Globus pallidus (tissue), 1 donor: ENCODE data around the gene MED15.
"Not testable (repeated sequence)": the region's sequence is repeated elsewhere in the genome, so short reads cannot be mapped to it uniquely, and the experiment has no call there.

ENCODE experiments used
- DNase-seq: peaks from one replicate; pipeline ENCODE4 v3.0.0-alpha.2; 2015; ENCODE audit warnings: low spot score

Gene MED15

GRCh38 chr22:20584029-20584871, 76.8 kb downstream of the MED15 start:
- DNase-seq = no peak

- no peak for DNase-seq
These were observed 77.6 kb downstream of the MED15 start for GRCh38 chr22:20584872-20585638.

- no peak for DNase-seq
These were observed 78.4 kb downstream of the MED15 start for GRCh38 chr22:20585639-20586402.

GRCh38 chr22:20586403-20586745, 79.0 kb downstream of the MED15 start:
- no peak for DNase-seq

- DNase-seq = no peak
These were observed 80.0 kb downstream of the MED15 start for GRCh38 chr22:20587206-20587958.

GRCh38 chr22:20588092-20588842, 80.9 kb downstream of the MED15 start:
- no peak for DNase-seq

GRCh38 chr22:20588843-20589581, 81.6 kb downstream of the MED15 start:
- DNase-seq = no peak

GRCh38 chr22:20589614-20590476, 82.4 kb downstream of the MED15 start:
- DNase-seq = no peak

- no peak for DNase-seq
These were observed 83.3 kb downstream of the MED15 start for GRCh38 chr22:20590477-20591294.

- no peak for DNase-seq
These were observed 83.9 kb downstream of the MED15 start for GRCh38 chr22:20591295-20591645.

- no peak for DNase-seq
These were observed 84.4 kb downstream of the MED15 start for GRCh38 chr22:20591660-20592310.

- DNase-seq = not testable (repeated sequence)
These were observed 86.6 kb downstream of the MED15 start for GRCh38 chr22:20594038-20594437.

- DNase-seq = not testable (repeated sequence)
These were observed 87.1 kb downstream of the MED15 start for GRCh38 chr22:20594486-20594885.

GRCh38 chr22:20595461-20595860, 88.1 kb downstream of the MED15 start:
- no peak for DNase-seq

- no peak for DNase-seq
These were observed 91.7 kb downstream of the MED15 start for GRCh38 chr22:20599117-20599516.

GRCh38 chr22:20600137-20600673, 92.8 kb downstream of the MED15 start:
- DNase-seq = no peak

GRCh38 chr22:20601308-20601707, 93.9 kb downstream of the MED15 start:
- no peak for DNase-seq
